T-helper 1 cell (primary cell): ENCODE data around the gene DISP3.

Source experiments
- DNase-seq, 5 donors: peaks; one replicate each; pipeline ENCODE4 v3.0.0-alpha.2; 2012 to 2020

DISP3 gene

DNA sequence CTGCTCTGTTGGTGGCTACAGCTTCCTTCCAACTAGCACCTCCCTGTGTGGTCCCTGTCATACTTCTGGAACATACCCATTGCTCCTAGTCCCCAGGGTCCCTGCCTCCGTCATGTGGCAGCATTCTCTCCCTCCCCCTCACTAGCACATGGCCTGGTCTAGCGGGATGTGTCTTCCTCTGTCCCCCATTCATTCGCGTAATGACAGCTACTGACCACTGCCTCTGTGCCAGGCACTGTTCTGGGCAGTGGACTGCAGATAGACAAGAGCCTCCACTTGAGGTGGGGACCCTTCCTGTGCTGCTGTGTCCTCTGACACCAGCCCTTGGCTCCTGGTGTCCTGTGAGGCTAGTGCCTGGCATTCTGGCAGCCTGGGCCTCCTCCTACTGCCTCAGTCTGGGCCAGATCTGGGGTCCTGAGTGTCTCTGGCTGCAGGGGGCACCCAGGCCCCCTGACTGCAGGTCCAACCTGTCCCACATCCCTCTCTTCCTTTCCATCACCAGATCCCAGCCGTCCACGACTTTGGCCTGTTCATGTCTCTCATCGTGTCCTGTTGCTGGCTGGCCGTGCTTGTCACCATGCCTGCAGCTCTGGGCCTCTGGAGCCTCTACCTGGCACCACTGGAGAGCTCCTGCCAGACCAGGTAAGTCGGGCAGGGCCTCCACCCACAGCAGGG is 38.1 kb downstream of the DISP3 start:
- no peak for DNase-seq

DNA sequence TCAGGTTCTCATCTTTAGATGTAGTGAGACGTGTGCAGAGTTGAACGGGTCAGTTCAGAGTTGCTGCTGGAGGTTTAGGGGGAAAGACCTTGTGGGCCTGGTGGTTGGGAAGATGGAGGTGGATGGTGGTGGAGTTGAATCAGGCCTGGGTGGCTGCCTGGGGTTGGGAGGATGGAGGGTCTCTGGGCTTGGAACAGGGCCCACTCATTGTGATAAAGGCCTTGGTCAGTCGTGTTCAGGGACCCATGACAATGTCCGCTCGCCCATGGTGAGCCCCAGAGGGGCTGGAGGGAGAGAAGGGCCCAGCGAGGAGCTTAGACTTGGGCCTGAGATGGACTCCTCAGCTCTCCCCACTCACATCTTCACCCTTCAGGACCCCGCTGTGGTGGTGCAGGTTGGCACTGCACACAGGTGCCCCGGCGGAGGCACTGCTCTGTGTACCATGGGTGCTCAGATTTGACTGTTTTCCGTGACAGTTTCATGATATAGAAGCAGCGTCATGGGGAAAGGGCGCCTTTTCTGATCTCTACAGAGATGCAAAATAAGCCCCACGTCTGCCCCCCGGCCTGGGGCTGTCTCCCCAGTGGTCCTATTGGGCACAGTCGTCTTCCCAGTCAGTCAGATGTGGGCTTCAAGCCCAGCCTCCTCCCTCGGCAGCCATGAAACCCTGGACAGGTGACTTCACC is 39.2 kb downstream of the DISP3 start:
- DNase-seq, result no peak

DNA sequence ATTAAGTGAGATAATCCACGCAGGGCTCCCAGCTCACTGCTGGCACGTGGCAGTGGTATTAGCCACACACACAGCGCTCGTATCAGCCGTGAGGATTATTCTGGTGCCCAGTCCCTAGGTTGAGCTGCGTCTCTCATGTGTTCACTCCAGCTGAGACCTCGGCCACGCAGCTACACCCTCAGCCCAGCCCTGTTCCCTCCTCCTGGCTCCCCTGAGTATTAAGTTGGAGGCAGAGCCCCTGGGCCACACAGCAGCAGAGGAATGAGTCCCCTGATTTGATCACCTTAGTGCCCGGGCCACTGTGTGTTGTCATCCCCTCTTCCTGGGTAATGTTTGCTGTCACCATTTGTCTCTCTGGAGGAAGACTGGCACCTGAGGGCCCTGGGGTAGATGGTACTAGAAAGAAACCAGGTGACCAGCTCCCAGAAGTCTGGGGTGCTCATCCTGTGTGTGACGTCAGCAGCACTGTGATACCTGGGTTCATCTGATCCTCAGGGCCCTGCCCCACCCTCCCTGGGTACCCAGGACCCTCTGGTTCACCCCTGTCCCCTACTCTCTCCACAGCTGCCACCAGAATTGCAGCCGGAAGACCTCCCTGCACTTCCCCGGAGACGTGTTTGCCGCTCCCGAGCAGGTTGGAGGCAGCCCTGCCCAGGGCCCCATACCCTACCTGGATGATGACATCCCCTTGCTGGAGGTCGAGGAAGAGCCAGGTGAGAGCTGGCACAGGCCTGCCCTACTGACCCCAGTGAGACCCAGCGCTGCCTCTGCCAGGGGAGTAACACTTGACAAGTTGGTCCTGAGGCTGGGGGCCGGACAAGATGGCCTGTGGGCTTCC is 40.1 kb downstream of the DISP3 start:
- DNase-seq, result no peak

DNA sequence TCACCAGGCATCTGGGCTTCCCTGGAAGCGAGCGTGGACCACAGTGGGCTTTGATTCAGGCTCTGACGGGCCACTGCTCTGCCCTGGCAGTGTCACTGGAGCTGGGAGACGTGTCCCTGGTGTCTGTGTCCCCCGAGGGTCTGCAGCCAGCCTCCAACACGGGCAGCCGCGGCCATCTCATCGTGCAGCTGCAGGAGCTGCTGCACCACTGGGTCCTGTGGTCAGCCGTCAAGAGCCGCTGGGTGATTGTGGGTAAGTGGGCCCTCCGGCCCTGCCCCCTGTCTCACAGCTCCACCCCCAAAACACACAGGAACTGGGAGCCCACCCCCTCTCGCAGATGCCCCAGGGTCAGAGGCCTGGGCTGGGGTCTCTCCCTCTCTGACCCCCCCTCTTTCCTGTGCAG is 40.7 kb downstream of the DISP3 start:
- DNase-seq, result no peak

DNA sequence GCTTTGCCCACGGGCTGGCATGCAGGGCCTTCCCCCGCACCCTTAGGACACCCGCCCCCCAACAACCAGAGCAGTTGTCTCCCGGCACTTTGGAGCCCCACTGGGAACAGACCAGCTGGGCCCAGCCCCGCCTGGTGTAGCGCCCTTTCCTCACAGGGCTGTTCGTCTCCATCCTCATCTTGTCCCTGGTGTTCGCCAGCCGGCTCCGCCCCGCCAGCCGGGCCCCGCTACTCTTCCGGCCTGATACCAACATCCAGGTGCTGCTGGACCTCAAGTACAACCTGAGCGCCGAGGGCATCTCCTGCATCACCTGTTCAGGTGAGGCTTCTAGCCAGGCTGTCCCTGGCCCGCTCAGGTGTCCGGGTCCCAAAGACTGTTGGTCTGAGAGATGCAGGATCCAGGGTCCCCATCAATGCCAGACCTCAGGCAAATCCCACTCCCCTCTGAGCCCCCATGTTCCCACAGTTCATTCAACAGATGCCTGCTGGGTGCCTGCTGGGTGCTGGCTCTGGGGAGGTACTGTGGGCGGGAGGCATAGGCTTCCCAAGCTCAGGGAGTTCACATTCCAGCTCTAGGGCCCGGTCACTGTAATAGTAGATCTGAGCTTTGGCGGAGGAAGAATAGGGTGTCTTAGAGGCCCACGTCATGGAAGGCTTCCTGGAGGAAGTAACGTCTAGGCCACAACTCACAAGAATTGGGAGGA is 41.7 kb downstream of the DISP3 start:
- DNase-seq, result no peak

DNA sequence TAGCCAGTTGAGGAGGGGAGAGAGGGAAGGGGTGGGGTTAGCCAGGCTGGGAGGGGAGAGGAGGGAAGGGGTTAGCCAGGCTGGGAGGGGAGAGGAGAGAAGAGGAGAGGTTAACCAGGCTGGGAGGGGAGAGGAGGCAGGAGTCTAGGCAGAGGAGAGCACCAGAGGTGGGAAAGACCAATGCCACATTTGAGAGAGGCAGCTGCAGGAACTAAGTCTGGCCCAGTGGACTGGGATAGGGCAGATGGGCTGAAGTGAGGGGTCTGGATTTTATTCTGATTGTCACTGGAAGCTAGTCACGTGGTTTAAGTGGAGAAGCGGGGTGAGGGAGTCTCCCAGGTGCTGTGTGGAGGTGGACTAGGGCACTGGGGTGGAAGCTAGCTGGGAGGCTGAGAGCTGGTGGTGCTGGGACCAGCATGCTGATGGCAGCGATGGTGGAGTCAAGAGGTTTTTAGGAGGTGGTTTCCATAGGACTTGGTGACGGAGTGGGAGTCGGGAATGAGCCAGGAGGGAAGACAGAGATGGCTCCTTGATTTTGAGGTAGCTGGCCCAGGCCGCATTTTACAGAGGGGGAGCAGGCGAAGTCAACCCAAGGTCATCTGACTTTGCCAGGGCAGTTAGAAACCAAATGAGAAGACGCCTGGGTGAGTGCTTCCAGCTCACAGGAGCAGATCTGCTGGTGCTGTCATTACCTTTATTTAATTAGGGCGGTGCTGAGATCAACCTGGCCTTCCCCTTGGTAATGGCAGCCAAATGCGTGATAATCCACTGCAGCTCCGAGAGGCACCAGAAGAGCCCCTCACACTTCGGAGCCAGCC is 42.8 kb downstream of the DISP3 start:
- no peak for DNase-seq

DNA sequence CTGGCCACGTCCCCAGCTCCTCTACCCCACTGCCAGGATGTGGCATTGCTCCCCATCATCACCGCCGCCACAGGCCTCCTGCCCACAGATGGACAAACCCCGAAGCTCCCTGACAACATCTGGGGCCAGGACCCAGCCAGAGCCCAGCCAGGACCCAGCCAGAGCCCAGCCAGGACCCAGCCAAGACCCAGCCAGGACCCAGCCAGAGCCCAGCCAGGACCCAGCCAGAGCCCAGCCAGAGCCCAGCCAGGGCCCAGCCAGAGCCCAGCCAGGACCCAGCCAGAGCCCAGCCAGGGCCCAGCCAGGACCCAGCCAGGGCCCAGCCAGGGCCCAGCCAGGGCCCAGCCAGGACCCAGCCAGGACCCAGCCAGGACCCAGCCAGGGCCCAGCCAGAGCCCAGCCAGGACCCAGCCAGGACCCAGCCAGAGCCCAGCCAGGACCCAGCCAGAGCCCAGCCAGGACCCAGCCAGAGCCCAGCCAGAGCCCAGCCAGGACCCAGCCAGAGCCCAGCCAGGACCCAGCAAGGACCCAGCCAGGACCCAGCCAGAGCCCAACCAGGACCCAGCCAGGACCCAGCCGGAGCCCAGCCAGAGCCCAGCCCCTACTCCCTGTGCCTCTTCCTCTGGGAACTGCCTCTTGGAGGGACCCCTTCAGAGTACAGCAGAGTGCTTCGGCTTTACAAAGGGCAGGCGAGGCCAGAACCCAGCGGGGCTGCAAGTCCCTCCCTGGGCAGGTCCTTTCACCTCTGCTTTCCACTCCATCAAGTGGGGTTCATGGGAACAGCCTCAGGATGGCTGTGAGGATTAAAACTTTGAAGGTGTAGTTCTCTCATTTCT is 43.7 kb downstream of the DISP3 start:
- DNase-seq, result no peak

DNA sequence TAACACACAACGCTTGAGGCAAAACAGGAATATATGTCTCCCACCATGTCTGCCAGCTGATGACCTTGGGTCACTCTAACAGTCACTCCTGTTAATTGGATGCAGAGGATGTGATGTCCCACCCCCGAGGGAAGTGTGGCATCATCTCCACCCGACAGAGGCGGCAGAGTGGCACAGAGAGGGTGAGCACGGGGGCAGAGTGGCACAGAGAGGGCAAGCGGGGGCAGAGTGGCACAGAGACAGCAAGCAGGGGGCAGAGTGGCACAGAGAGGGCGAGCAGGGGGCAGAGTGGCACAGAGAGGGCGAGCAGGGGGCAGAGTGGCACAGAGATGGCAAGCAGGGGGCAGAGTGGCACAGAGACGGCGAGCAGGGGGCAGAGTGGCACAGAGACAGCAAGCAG is 44.3 kb downstream of the DISP3 start:
- no peak for DNase-seq

DNA sequence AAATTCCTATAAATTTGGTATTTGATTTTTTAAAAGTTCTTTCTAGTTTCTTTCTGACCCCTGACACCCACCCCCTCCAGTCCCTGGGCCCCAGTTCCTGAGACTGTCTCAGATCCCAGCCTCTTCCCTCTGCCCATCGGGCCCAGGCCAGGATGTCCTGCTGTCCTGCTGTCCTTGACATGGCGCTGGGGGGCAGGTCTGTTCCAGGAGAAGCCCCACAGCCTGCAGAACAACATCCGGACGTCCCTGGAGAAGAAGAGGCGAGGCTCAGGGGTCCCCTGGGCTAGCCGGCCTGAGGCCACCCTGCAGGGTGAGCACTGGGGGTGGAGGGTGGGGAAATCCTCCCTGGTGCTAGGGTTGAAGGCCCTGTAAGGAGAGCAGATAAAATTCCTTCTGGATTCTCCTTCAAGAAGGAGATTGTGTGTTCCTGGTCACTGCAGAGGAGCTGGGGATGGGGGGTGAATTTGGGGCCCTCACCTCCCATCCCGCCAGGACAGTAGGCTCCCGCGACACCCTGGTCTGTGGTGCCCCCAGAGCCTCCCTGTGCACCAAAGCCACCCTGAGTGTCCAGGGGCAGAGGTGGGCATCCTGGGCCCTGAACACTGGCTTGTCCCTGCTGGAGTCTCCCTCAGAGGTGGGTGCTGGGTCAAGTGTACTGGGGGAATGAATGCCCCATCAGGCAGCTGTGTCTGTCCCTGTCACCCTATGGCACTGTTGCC is 45.0 kb downstream of the DISP3 start:
- no peak for DNase-seq

DNA sequence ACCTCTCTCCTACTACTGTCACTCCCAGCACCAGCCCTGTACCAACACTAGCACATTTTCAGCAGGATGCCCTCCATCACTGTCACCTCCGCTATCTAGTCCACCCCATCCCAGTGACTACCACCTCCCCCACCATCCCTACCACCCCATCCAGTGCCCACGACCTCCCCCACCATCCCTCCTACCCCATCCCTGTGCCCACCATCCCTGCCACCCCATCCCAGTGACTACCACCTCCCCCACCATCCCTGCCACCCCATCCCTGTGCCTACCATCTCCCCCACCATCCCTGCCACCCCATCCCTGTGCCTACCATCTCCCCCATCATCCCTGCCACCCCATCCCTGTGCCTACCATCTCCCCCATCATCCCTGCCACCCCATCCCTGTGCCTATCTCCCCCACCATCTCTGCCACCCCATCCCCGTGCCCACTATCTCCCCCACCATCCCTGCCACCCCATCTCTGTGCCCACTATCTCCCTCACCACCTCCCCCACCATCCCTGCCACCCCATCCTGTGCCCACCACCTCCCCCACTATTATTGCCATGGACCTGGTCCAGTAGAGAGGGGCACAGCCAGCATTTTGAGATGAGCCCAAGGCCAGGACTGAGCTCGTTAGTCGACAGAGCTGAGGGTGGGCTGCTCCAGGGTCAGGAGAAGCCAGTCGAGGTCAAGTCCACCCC is 45.7 kb downstream of the DISP3 start:
- DNase-seq, result no peak

DNA sequence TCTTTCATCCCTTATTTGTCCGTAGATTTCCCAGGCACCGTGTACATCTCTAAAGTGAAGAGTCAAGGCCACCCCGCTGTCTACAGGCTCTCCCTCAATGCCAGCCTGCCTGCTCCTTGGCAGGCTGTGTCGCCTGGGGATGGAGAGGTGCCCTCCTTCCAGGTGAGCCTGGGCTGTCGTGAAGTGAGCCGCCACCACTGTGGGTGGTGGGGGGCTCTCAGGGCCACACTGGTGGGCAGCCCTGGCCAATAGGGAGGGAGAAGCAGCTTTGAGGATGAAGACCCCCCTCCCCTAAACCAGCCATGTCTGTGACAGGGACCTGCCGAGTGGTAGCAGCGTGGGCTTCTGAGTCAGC is 46.2 kb downstream of the DISP3 start:
- no peak for DNase-seq

DNA sequence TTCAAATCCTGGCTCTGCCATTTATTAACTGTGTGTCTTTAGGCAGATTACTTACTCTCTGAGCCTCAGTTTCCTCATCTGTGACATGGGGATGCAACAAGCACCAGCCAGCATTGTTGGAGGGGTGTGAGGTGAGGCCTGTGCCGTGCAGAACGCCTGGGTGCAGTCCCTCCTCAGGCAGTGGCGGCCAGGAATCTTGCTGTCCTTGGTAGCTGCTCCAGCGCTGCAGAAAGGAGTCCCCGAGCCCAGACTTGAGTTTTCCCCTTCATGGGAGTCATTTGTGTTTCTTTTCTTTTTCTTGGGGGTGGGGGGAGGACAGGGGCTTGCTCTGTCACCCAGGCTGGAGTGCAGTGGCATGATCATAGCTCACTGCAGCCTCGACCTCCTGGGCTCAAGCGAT is 46.6 kb downstream of the DISP3 start:
- no peak for DNase-seq

DNA sequence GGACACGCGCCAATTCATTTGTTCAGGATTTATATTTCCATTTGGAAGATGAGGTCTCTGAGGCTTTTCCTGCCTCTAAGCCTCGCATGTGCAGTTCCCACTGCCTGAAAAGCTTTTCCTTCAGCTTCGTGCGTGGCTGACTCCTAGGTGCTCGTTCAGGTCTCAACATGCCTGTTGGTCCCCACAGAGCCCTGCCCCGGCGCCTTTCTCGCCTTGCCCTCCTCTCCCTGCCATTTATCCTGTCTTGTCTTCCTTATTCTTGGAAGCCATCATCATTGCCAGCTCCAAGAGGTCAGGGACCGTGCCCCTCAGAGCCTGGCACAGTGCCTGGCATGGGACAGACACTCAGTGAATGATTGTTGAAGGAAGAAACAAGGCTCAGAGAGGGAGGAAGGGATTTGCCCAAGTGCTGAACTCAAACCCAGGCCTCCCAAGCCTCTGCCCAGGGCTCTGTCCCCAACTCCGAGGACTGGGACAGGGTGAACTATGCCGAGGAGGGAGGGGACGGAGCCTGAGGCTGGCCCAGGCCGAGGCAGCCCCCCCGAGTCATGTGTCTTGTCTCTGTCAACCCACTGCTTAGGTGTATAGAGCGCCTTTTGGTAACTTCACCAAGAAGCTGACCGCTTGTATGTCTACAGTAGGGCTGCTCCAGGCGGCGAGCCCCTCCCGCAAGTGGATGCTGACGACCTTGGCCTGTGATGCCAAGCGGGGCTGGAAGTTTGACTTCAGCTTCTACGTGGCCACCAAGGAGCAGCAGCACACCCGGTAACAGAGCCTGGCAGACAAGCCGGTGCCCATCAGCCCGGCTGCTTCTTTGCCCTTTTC is 47.3 kb downstream of the DISP3 start:
- DNase-seq, result no peak

DNA sequence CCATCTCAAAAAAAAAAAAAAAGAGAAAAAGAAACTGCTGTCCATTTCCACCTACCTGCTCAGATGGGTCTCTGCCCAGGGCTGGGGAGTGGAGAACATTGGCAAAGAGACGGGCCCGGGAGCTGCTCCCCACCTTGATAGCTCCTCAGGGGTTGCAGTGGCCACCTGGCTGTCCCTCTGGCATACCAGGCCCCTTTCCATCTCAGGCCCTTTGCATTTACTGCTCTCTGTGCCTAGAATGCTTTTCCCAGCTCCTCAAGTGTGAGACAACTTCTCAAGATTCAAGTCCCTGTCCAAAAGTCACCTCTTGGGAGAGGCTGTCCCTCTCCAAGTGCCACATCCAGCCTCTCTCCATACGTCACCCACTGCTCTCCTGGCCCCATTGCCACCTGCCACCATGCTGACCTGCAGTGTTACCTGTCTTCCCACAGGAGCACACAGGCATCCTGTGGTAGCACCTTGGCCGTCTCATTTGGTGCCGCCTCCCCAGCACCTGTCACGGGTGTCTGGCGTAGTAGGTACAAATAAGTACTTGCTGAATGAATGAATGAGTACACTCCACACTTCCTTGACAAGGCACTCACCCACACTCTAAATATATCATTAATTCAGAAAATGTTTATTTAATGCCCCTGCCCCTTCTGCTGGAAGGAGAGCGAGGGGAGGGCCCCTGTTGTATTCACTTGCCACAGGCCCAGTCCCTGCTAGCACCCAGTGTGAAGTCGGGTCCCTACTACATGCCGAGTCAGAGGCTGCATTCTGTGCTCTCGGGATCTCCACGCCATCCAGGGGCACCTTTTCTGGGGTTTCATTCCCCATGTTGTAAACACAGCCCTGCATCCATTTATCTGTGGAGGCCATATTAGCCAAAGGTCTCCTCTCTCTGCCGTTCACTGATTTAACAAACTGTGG is 48.8 kb downstream of the DISP3 start:
- DNase-seq, result no peak

DNA sequence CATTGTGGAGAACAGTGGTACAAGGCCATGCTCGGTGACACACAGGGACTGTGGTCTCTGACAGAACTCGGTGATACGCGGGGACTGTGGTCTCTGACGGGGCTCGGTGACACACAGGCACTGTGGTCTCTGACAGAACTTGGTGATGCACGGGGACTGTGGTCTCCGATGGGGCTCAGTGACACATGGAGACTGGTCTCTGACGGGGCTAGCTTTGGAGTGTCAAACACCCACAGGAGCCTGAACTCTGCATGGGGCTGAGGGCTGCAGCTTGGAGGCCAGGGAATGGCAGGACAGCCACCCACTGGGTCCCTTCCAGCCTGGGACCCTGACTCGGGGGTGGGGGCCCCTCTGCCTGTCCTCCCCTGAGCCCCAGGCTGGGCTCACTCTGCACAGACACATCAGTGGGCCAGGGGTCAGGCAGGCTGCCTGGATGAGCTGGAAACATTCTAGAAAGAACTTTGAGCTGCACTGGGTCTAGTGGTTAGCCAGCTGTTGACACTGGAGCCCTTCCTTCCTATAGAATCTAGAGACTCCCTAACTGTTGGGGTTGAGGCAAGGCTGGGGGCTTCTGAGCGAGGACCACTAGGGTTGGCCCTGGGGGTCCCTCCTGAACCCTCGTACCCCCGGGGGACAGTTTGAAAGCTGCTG is 49.8 kb downstream of the DISP3 start:
- no peak for DNase-seq

DNA sequence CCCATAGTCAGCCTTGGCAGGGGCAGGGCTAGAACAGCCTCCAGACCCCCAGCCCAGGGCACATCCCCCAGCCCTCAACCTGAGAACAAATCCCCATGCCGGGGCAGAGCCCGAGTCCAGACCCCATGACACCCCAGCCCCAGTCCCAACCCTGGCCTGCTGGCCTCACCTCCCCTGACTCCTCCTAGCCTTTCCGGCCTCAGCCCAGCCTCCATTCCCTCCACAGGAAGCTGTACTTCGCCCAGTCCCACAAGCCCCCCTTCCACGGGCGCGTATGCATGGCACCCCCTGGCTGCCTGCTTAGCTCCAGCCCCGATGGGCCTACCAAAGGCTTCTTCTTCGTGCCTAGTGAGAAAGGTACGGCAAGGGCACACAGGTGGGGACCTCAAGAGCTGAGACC is 50.4 kb downstream of the DISP3 start:
- DNase-seq, result no peak
